HFFc6 (cell line): ENCODE results near the gene GID4. TPM values are rescaled to one million over a fixed set of nuclear protein-coding genes. Genes with fewer than 3 reads are reported as not detected.

Experiments
- DNase-seq: peaks from one replicate; pipeline ENCODE4 v3.0.0-alpha.2; 2018
- H3K27ac Mint-ChIP-seq: 2 replicates; pipeline ENCODE4 v1.8.0; 2020; ENCODE audit warnings: mild to moderate bottlenecking, mixed read lengths
- H3K27me3 Mint-ChIP-seq: 2 replicates; pipeline ENCODE4 v1.8.0; 2021; ENCODE audit warnings: mild to moderate bottlenecking, moderate library complexity, mixed read lengths; ENCODE audit not compliant: insufficient read depth
- H3K36me3 Mint-ChIP-seq: 2 replicates; pipeline ENCODE4 v1.8.0; 2021; ENCODE audit warnings: low read depth, mixed read lengths
- H3K4me1 Mint-ChIP-seq: 2 replicates; pipeline ENCODE4 v1.8.0; 2020; ENCODE audit warnings: low read depth, mixed read lengths
- H3K4me3 Mint-ChIP-seq: 2 replicates; pipeline ENCODE4 v1.8.0; 2020; ENCODE audit warnings: mild to moderate bottlenecking, moderate library complexity, mixed read lengths
- H3K9me3 Mint-ChIP-seq: 2 replicates; pipeline ENCODE4 v1.8.0; 2020; ENCODE audit warnings: mild to moderate bottlenecking, mixed read lengths
- CTCF ChIP-seq: fragments of 200-600 bp; sonication (generic); IDR thresholded peaks from 2 replicates; pipeline ENCODE4 v1.5.0; 2021; ENCODE audit warnings: antibody characterized with exemption, mild to moderate bottlenecking
- total RNA-seq, 6 experiments: library from RNA; stranded (reverse); fragmentation: NEBNext Ultra II Directional; extraction: Animal tissue kit (Norgen Biotek cat#: 25700); gene quantifications; 2 replicates in 1 of 6; 3 replicates in 5 of 6; pipeline ENCODE4 v1.2.3, GENCODE V29; 2021

GID4 gene
- total RNA-seq, 6 experiments from 2014 or later, result 8.6 to 11.9 (median 9.5) TPM

GRCh38 chr17:18100616-18101015 is 61.4 kb downstream of the GID4 start:
- no peaks in the 10 kb centered on the region; the same call in none of the 2 replicates for H3K27me3 Mint-ChIP-seq
- H3K27ac Mint-ChIP-seq, result no peak overlapping the region
- no peaks in the 10 kb centered on the region for H3K4me1 Mint-ChIP-seq
- DNase-seq, result no peak
- H3K9me3 Mint-ChIP-seq, result no peaks in the 10 kb centered on the region
- peaks cover 6% of the 10 kb centered on the region for H3K36me3 Mint-ChIP-seq
- no peak for TF ChIP-seq CTCF
- no peak overlapping the region for H3K4me3 Mint-ChIP-seq

DNA sequence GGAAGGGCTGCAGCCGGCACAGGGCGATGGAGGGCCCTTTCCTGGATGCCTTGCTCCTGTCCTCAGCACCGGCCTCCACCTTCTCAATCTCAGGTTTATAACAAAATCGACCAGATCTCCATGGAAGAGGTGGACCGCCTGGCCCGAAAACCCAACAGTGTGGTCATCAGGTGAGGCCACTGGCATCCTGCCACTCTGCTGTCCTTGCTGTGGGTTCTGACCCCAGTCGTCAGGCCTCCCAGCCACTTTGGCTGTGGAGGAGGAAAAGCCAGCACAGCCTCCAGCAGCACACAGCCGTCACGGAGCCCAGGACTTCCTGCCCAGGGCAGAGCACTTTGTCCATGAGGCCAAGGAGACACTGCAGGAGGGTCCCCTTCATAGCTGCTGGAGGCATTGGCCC is 62.6 kb downstream of the GID4 start:
- Mint-ChIP-seq H3K4me1 (no peaks in the 10 kb centered on the region), H3K27me3 (no peaks in the 10 kb centered on the region; the same call in none of the 2 replicates), H3K9me3 (no peaks in the 10 kb centered on the region), H3K27ac (no peak overlapping the region), H3K4me3 (no peak overlapping the region), H3K36me3 (no peaks in the 10 kb centered on the region; the same call in 1 of the 2 replicates)
- no peak for DNase-seq
- no peak for TF ChIP-seq CTCF

- Mint-ChIP-seq H3K4me3 (no peak overlapping the region), H3K27ac (no peak overlapping the region), H3K36me3 (no peaks in the 10 kb centered on the region; the same call in 1 of the 2 replicates), H3K27me3 (no peaks in the 10 kb centered on the region; the same call in none of the 2 replicates), H3K9me3 (no peaks in the 10 kb centered on the region), H3K4me1 (no peaks in the 10 kb centered on the region)
- no peak for TF ChIP-seq CTCF
- DNase-seq, result no peak
These were observed 63.4 kb downstream of the GID4 start for GRCh38 chr17:18102640-18103039.

GRCh38 chr17:18105027-18105426 is 65.8 kb downstream of the GID4 start:
- no peaks in the 10 kb centered on the region for H3K9me3 Mint-ChIP-seq
- DNase-seq, result no peak
- H3K4me3 Mint-ChIP-seq, result no peak overlapping the region
- H3K36me3 Mint-ChIP-seq, result no peaks in the 10 kb centered on the region; the same call in 1 of the 2 replicates
- peaks cover 3% of the 10 kb centered on the region for H3K27me3 Mint-ChIP-seq
- no peak for TF ChIP-seq CTCF
- no peak overlapping the region for H3K27ac Mint-ChIP-seq
- no peaks in the 10 kb centered on the region for H3K4me1 Mint-ChIP-seq

DNA sequence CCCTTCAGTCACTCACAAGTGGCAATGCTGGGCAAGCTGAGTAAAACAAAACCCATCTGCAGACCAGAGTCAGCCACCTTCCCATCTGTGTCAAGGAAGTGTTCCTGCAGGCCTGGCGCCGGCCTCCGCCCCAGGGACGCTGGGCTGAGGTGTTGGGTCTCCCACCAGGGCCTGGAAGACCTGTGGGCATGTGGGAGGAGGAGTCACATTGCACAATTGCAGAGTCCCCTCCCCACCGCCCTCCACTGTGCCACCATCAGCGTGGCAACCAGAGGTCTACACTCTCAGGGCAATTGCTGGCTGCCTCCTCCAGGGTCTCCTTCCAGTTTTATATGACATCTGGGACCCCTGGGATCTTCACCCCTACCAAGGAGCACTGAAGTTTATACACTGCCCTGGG is 66.4 kb downstream of the GID4 start:
- Mint-ChIP-seq H3K36me3 (no peaks in the 10 kb centered on the region; the same call in 1 of the 2 replicates), H3K27me3 (peaks cover 3% of the 10 kb centered on the region)

More for the DNA sequence above, 66.4 kb downstream of the GID4 start:
- Mint-ChIP-seq H3K27ac (no peak overlapping the region), H3K4me3 (no peak overlapping the region), H3K4me1 (no peaks in the 10 kb centered on the region), H3K9me3 (no peaks in the 10 kb centered on the region)
- no peak for TF ChIP-seq CTCF
- no peak for DNase-seq
